Measurements from ENCODE around the gene TRIM39.

Gene TRIM39

DNA sequence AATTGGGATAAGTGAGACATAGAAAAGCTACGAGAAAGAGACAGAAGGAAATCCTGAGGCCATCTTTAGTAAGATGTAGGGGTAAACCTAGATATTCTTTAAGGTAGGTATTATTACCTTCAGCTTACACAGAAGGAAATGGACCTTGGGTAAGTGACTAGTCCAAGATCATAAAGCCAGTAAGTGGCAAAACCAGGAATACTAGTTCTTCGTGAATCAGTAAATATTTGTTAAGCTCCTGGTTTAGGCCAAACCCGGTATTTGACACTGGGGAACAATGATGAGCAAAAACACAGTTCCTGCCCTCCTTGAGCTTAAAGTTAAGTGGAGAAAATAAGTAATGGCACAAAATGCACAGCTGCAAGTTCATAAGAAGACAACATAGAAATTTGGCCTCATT lies 5.3 kb downstream of the TRIM39 start:
- Histone ChIP-seq H3K9me3 (ENCODE audit: control insufficient read depth, insufficient read depth, low read length) (no peaks in the 10 kb centered on the region), H3K36me3 (ENCODE audit: control insufficient read depth, insufficient read depth, low read length) (peaks cover 16% of the 10 kb centered on the region), H3K4me3 (ENCODE audit: low read depth, low read length) (no peak overlapping the region), H3K27me3 (ENCODE audit: control insufficient read depth, insufficient read depth, low read length) (no peaks in the 10 kb centered on the region), H3K9ac (ENCODE audit: low read depth, low read length) (no peak overlapping the region), H3K4me1 (ENCODE audit: control insufficient read depth, insufficient read depth, low read length) (no peaks in the 10 kb centered on the region)

DNA sequence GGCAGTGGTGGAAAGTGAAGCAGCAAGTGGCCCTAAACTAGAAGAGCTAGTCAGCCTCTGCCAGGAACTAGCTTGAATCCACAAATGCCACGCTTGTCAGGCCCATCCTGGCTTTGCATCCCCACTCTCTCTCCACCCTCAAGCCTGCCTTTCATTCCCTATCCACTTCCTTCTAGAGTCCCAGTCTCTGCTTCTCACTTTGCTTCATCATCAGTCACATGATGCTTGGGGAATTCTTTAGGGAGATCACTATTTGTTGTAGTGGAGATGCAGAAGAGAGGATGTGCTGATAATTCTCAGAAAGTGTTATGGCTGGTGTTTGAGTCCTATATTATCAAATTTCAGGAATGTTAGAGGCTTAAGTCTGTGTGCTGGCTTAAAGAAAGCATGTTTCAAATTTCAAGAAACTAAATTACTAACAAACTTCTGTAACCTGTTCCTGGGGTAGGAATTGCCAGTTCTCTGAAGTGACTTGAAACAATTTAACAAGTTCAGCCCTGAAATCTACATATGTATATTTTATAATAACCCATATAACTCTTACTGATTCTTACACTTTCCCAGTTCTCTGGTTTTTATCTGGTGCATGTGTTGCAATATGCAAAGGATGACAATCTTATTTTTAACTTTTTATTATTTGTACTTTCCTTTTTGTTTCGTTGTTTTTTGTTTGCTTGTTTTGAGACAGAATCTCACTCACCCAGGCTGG lies 7.5 kb downstream of the TRIM39 start:
- no peak overlapping the region for H3K9ac ChIP-seq (ENCODE audit: low read depth, low read length)
- no peak overlapping the region for H3K4me3 ChIP-seq (ENCODE audit: low read depth, low read length)
- H3K9me3 ChIP-seq (ENCODE audit: control insufficient read depth, insufficient read depth, low read length): no peaks in the 10 kb centered on the region
- no peaks in the 10 kb centered on the region for H3K27me3 ChIP-seq (ENCODE audit: control insufficient read depth, insufficient read depth, low read length)
- H3K36me3 ChIP-seq (ENCODE audit: control insufficient read depth, insufficient read depth, low read length): peaks cover 18% of the 10 kb centered on the region
- no peaks in the 10 kb centered on the region for H3K4me1 ChIP-seq (ENCODE audit: control insufficient read depth, insufficient read depth, low read length)

DNA sequence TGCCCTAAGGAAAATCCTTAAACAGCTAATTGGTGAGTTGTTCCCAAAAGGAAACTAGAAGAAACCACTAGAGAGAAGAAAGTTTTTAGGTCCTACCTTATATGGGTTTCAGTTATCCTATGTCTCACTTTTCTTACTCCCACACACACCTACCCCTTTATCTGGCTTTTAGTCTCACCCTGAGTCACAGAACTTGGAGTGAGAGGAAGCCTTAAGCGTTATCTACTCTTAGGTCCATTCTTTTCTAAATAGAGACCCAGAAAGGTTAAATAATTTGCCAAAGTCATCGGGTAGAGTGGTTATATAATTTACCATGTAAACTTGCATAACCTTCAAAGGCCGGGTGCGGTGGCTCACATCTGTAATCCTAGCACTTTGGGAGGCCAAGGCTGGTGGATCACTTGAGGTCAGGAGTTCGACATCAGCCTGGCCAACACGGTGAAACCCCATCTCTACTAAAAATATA lies 13.9 kb downstream of the TRIM39 start:
- H3K4me1 ChIP-seq (ENCODE audit: control insufficient read depth, insufficient read depth, low read length): no peaks in the 10 kb centered on the region
- H3K36me3 ChIP-seq (ENCODE audit: control insufficient read depth, insufficient read depth, low read length): peaks cover 15% of the 10 kb centered on the region
- no peaks in the 10 kb centered on the region for H3K9me3 ChIP-seq (ENCODE audit: control insufficient read depth, insufficient read depth, low read length)
- no peak overlapping the region for H3K9ac ChIP-seq (ENCODE audit: low read depth, low read length)
- no peaks in the 10 kb centered on the region for H3K27me3 ChIP-seq (ENCODE audit: control insufficient read depth, insufficient read depth, low read length)
- no peak overlapping the region for H3K4me3 ChIP-seq (ENCODE audit: low read depth, low read length)

DNA sequence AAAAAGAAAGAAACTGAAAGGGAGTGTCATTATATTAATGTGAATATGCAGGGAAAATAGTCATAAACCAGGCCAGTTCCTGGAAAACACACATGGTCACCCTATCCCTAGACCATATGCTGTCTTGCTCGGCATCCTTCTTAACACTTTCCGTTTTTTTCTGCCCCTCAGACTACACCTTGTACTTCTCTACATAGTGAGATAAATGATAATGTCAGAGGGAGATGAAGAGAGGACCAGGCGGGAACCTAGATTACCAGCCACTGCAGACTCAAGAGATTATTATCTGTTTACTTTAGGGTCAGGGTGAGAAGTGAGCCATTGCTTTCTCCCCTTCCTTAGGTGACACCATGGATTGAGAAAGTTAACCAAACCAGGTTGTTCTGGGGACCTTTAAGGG lies 14.5 kb downstream of the TRIM39 start:
- no peak overlapping the region for H3K4me3 ChIP-seq (ENCODE audit: low read depth, low read length)
- no peaks in the 10 kb centered on the region for H3K9me3 ChIP-seq (ENCODE audit: control insufficient read depth, insufficient read depth, low read length)
- peaks cover 11% of the 10 kb centered on the region for H3K36me3 ChIP-seq (ENCODE audit: control insufficient read depth, insufficient read depth, low read length)
- no peak overlapping the region for H3K9ac ChIP-seq (ENCODE audit: low read depth, low read length)
- no peaks in the 10 kb centered on the region for H3K4me1 ChIP-seq (ENCODE audit: control insufficient read depth, insufficient read depth, low read length)
- H3K27me3 ChIP-seq (ENCODE audit: control insufficient read depth, insufficient read depth, low read length): no peaks in the 10 kb centered on the region

DNA sequence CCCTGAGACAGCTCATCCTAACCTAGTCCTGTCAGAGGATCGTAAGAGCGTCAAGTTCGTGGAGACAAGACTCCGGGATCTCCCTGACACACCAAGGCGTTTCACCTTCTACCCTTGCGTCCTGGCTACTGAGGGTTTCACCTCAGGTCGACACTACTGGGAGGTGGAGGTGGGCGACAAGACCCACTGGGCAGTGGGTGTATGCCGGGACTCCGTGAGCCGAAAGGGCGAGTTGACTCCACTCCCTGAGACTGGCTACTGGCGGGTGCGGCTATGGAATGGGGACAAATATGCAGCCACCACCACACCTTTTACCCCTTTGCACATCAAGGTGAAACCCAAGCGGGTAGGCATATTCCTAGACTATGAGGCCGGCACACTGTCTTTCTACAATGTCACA lies 15.0 kb downstream of the TRIM39 start:
- Histone ChIP-seq H3K36me3 (ENCODE audit: control insufficient read depth, insufficient read depth, low read length) (peaks cover 10% of the 10 kb centered on the region), H3K9ac (ENCODE audit: low read depth, low read length) (no peak overlapping the region), H3K27me3 (ENCODE audit: control insufficient read depth, insufficient read depth, low read length) (no peaks in the 10 kb centered on the region), H3K4me1 (ENCODE audit: control insufficient read depth, insufficient read depth, low read length) (no peaks in the 10 kb centered on the region), H3K9me3 (ENCODE audit: control insufficient read depth, insufficient read depth, low read length) (no peaks in the 10 kb centered on the region), H3K4me3 (ENCODE audit: low read depth, low read length) (no peak overlapping the region)

DNA sequence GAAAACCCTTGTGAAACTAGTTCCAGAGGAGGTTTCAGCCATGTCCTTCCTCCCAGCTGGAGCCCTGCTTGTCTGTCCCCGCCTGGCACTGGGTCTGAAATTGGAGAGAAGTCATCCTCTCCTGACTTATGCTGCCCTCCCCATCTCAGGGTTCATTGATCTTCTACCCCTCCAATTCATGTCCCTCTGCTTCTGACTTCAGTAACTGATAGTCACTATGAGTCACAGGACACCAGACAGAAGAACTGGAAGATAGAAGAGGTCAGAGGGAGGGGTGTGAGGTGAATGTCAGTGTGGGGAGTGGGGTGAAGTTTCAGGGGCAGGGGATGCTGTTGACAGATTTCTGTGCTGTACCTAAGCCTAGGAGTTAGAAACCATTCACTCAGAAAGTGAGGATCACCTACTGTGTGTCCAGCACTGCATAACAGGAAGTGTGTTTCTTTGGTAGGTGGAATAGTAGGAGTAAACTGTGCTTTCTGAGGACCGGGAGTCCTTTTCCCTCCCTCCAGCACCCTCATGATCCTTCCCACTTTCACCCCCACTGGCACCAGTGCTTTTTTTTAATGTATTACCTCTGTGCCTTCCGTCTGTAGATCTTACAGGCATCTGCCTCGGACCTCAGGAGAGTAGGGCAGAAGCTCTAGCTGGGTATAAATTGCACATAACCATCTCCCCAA lies 17.6 kb downstream of the TRIM39 start:
- Histone ChIP-seq H3K4me1 (ENCODE audit: control insufficient read depth, insufficient read depth, low read length) (no peaks in the 10 kb centered on the region), H3K36me3 (ENCODE audit: control insufficient read depth, insufficient read depth, low read length) (peaks cover 7% of the 10 kb centered on the region), H3K9me3 (ENCODE audit: control insufficient read depth, insufficient read depth, low read length) (no peaks in the 10 kb centered on the region), H3K27me3 (ENCODE audit: control insufficient read depth, insufficient read depth, low read length) (no peaks in the 10 kb centered on the region), H3K4me3 (ENCODE audit: low read depth, low read length) (peak overlapping the region; percentile 87), H3K9ac (ENCODE audit: low read depth, low read length) (no peak overlapping the region)

DNA sequence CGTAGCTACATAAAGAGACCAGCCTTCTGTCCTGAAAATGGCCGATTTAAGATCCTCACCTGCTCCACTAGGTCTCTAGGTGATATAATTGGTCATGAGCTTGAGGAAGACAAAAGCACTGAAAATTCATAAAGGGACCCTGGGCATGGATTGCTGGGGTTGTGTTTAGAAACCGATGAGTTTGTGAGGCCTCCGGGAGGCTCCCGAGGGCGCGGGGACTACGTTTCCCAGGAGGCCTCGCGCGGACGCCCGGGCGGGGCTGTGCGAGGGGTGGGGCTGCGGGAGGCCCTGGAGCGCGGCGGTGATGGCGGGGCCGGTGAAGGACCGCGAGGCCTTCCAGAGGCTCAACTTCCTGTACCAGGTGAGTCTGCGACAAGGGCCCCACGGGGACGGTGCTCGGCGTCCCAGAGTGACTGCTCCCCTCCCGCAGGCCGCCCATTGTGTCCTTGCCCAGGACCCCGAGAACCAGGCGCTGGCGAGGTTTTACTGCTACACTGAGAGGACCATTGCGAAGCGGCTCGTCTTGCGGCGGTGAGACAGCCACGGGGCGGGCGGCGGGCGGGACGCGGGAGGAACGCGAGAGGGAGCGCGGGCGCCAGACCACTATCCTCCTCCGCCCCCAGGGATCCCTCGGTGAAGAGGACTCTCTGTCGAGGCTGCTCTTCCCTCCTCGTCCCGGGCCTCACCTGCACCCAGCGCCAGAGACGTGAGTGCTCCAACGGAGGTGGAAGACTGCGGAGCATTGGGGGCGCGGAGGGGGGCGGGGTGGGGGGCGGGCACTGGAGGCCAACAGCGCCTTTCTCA lies 18.3 kb downstream of the TRIM39 start, which contains the start of gene RPP21:
Gene RPP21, plus strand, starts transcription at position 289 of the 804 bp plus-strand sequence. Its CDS starts 16 bp downstream, at position 305.
- peaks cover 7% of the 10 kb centered on the region for H3K36me3 ChIP-seq (ENCODE audit: control insufficient read depth, insufficient read depth, low read length)
- peak within 1 kb of the TSS; percentile 87 for H3K4me3 ChIP-seq (ENCODE audit: low read depth, low read length)
- peak within 1 kb of the TSS; percentile 81 for H3K9ac ChIP-seq (ENCODE audit: low read depth, low read length)
- no peaks in the 10 kb centered on the region for H3K4me1 ChIP-seq (ENCODE audit: control insufficient read depth, insufficient read depth, low read length)
- no peaks in the 10 kb centered on the region for H3K9me3 ChIP-seq (ENCODE audit: control insufficient read depth, insufficient read depth, low read length)
- H3K27me3 ChIP-seq (ENCODE audit: control insufficient read depth, insufficient read depth, low read length): no peaks in the 10 kb centered on the region

DNA sequence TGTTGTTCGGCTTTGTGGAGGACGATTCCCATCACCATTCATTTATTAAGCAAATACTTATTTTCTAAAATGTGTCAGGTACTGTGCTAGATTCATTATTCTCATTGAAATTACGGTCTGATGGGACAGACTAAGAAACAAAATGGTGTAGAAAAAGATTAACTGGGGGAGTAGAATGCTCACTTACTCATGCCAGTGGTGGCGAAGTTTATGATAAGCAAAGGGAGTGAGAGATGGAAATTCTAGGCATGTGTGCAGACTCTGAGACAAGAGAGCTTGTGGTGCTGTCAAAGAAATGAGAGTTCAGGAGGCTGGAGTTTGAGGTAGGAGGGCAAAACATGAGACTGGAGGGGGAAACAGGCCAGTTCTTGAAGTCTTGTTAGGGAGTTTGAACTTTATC lies 19.1 kb downstream of the TRIM39 start:
- Histone ChIP-seq H3K27me3 (ENCODE audit: control insufficient read depth, insufficient read depth, low read length) (no peaks in the 10 kb centered on the region), H3K9ac (ENCODE audit: low read depth, low read length) (no peak overlapping the region), H3K9me3 (ENCODE audit: control insufficient read depth, insufficient read depth, low read length) (no peaks in the 10 kb centered on the region), H3K36me3 (ENCODE audit: control insufficient read depth, insufficient read depth, low read length) (peaks cover 7% of the 10 kb centered on the region), H3K4me3 (ENCODE audit: low read depth, low read length) (peak overlapping the region; percentile 87), H3K4me1 (ENCODE audit: control insufficient read depth, insufficient read depth, low read length) (no peaks in the 10 kb centered on the region)

DNA sequence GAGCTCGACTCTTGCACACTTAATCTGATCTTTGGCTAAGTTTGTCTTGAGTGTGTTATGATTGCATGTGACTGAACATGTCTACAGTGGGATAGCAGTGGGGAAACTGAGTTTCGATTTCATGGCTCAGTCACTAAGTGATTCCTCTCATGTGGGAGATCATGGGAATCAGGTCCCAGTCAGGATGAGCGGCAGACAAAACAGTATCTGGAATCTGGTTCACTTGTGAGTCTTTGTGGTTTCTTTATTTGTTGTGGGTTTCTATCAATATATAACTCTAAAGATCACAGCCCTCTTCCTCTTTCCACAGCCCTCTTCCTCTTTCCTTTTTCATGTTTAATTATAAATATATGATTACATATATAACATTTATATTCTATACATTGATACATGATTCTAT lies 22.2 kb downstream of the TRIM39 start:
- no peaks in the 10 kb centered on the region for H3K36me3 ChIP-seq (ENCODE audit: control insufficient read depth, insufficient read depth, low read length)
- no peak overlapping the region for H3K9ac ChIP-seq (ENCODE audit: low read depth, low read length)
- no peaks in the 10 kb centered on the region for H3K4me1 ChIP-seq (ENCODE audit: control insufficient read depth, insufficient read depth, low read length)
- H3K4me3 ChIP-seq (ENCODE audit: low read depth, low read length): no peak overlapping the region
- peaks cover 2% of the 10 kb centered on the region for H3K27me3 ChIP-seq (ENCODE audit: control insufficient read depth, insufficient read depth, low read length)
- no peaks in the 10 kb centered on the region for H3K9me3 ChIP-seq (ENCODE audit: control insufficient read depth, insufficient read depth, low read length)

DNA sequence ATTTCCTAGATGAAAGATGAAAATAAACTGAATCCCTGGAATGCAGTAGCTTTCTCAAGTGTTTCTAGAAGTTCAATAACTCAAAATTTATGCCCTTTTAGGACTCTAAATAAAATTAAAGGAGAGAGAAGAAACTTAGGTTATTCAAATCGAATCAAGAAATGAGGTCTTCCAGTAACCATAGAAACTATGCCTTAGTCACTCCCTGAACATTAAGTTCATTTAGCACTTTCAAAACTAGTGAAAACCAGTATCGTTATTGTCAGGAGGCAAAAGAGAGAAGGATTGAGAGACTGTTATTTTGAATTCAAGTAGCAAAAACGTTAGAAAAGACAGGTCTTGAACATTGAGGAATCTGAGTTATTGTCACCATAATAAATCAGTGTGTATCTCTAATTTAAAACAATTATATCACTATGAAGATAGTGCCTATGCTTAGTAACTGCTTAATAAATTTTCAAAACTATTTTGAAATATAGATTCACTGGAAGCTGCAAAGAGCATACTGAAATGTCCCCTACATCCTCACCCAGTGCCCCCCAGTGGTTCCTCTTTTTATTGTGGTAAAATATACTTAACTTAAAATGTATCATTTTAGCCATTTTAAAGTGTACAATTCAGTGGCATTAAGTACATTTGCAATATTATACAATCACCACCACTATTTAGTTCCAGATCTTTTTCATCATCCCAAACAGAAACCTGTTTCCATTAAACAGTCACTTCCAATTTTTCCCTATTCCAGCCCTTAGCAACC lies 22.9 kb downstream of the TRIM39 start:
- Histone ChIP-seq H3K27me3 (ENCODE audit: control insufficient read depth, insufficient read depth, low read length) (peaks cover 2% of the 10 kb centered on the region), H3K9me3 (ENCODE audit: control insufficient read depth, insufficient read depth, low read length) (no peaks in the 10 kb centered on the region), H3K36me3 (ENCODE audit: control insufficient read depth, insufficient read depth, low read length) (no peaks in the 10 kb centered on the region), H3K4me3 (ENCODE audit: low read depth, low read length) (no peak overlapping the region), H3K4me1 (ENCODE audit: control insufficient read depth, insufficient read depth, low read length) (no peaks in the 10 kb centered on the region), H3K9ac (ENCODE audit: low read depth, low read length) (no peak overlapping the region)

DNA sequence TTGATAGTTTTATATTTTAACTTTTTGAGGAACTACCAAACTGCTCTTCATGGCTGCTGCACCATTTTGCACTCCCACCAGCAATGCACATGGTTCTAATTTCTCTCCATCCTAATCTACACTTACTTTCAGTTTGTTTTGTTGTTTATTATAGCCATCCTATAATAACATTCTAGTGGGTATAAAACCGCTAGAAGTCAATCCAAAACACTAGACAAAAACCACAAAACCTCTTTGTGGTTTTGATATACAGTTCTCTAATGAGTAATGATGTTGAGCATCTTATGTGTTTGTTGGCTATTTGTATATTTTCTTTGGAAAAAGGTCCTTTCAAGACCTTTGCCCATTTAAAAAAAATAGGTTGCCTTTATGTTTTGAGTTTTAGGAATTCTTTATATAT lies 23.8 kb downstream of the TRIM39 start:
- H3K36me3 ChIP-seq (ENCODE audit: control insufficient read depth, insufficient read depth, low read length): no peaks in the 10 kb centered on the region
- no peaks in the 10 kb centered on the region for H3K9me3 ChIP-seq (ENCODE audit: control insufficient read depth, insufficient read depth, low read length)
- no peaks in the 10 kb centered on the region for H3K4me1 ChIP-seq (ENCODE audit: control insufficient read depth, insufficient read depth, low read length)
- H3K4me3 ChIP-seq (ENCODE audit: low read depth, low read length): no peak overlapping the region
- no peak overlapping the region for H3K9ac ChIP-seq (ENCODE audit: low read depth, low read length)
- H3K27me3 ChIP-seq (ENCODE audit: control insufficient read depth, insufficient read depth, low read length): peaks cover 2% of the 10 kb centered on the region

Data from iPS-15b (cell line).